Measurements from ENCODE around the gene UGT1A3.
"Not testable (repeated sequence)": the region's sequence is repeated elsewhere in the genome, so short reads cannot be mapped to it uniquely, and the experiment has no call there.

UGT1A3 gene

DNA sequence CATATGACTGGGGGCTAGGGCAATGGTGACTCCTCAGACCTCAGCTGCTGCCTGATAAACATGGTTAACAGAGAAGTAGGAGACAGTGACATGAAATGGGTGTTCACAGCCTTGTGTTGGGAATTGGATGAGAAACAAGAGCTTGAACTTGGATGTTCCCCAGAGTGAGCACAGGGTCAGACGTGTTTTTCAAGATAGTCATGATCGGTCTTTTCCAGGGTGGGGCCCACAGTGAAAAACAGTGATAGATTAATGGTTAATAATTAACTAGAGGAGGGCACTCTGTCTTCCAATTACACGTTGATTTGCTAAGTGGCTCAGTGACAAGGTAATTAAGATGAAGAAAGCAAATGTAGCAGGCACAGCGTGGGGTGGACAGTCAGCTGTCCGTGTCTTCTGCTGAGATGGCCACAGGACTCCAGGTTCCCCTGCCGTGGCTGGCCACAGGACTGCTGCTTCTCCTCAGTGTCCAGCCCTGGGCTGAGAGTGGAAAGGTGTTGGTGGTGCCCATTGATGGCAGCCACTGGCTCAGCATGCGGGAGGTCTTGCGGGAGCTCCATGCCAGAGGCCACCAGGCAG lies at the start of gene UGT1A3:
Gene UGT1A3, plus strand, starts transcription at position 320 of the 579 bp plus-strand sequence. Its CDS starts 85 bp downstream, at position 405.
- DNase-seq, result no peak

DNA sequence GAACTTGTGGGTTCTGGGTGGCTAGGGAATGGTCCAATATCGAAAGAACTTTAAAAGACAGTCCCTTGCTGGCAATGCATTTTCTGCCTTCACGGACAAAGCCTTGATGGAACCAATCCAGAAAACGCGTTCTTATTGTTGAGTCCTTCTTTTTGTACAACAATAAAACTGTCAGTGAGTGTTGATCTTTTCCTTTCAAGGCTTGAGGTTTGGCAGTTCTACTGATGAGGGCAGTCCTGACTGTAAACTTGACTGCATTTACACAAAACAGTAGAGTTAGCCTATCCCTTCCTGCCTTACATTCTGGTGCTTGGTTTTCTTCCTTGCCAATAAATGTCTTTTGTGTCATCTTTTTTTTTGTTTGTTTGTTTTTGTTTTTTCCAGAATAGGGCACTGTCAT lies 49.6 kb upstream of the UGT1A3 start:
- no peak for DNase-seq

DNA sequence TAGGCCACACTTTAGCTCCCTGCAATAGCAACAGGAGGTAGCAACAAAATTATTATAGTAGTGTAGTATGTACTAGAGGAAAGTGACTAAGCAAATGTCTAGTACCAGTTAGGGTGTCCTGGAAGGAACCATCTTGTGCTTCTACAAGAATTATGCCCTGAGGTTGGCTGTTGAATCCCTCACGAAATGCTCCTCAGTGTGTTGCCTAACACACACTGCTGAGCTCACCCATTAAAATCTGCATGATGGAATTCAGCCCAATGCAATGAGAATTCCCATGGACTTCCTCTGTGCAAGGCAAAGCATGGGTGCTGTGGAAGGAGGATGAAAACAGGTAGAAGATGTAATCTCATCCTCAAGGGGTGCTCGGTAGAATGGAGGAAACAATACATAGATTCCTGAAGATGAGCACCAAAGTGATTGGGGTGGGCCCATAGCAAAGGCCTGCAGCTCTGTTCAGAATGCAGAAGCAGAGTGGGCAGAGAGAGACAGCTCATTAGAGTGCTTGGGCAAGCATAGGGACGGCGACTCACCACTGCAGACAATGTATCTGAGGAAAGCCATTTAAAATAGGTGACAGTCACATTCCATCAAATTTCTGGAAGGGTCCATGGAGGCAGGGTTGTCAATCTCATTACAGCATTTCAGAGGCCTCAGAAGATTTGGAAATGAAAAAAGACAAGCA lies 48.3 kb upstream of the UGT1A3 start:
- DNase-seq, result no peak

GRCh38 chr2:233681521-233682099 lies 47.2 kb upstream of the UGT1A3 start, which contains the start of gene UGT1A7:
TSS of gene UGT1A7 (plus strand) at chr2:233681901. CDS start at chr2:233681938, 37 bp downstream.
- DNase-seq, result no peak

DNA sequence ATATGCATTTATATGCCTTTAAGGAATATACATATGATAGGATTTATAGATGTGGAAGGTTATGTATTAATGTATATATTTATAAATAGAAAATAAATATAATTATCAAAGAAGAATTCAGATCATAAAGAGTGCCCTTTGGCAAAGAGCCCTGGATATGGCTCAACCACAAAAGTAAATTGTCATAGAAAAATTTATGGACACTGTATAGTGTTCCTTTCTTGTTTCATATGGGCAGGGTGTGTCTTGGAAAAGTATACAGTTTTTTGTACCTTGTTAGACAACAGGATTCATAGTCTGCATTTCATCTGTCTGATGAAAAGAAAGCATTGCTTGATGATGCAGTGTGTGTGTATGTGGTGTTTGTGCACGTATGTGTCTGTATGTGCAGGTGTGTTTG lies 44.2 kb upstream of the UGT1A3 start:
- DNase-seq, result no peak

- DNase-seq, result no peak
Observed at GRCh38 chr2:233686928-233687327, 41.9 kb upstream of the UGT1A3 start.

DNA sequence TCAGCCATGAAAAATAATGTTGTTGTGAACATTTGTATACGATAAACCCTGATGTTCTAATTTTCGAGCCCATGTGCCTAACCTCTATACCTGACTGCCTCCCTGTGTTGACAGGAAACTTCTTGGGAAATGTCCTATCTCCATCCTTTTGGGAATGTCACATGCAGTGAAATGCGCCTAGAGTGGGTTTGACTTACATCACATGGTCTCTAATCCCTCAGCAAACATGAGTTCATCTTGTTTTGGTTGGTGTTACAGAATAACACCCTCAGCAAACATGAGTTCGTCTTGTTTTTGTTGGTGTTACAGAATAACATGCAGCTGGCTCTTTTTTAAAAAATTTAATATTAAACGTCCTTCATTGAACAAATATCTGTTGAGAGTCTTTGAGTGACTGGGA lies 40.5 kb upstream of the UGT1A3 start:
- DNase-seq, result no peak

- DNase-seq, result no peak
Observed at GRCh38 chr2:233689031-233689430, 39.8 kb upstream of the UGT1A3 start.

DNA sequence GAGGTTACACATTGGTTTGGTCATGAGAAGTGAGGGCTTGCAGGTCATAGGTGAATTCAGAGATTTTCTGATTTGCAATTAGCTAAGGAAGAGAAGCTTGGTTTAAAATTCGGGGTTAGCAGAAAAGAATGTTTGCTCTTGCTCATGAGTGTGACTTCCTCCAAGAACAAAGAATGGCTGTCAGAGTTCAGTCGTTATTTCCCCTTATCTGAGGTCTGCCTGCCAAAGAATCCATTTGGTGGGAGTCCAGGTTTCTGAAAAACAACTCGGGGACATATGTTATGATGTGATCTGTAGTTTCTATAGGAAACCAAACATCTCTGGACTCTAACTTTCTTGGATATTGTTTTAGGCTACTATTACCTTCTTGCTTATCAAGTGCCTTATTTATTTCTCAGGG lies 39.3 kb upstream of the UGT1A3 start:
- no peak for DNase-seq

- no peak for DNase-seq
Observed at GRCh38 chr2:233690444-233690843, 38.4 kb upstream of the UGT1A3 start.

- no peak for DNase-seq
Observed at GRCh38 chr2:233691443-233692433, 37.1 kb upstream of the UGT1A3 start.

- no peak for DNase-seq
Observed at GRCh38 chr2:233692648-233693047, 36.2 kb upstream of the UGT1A3 start, which contains the start of gene UGT1A6. TSS of gene UGT1A6 (plus strand) at chr2:233692890. CDS start at chr2:233693005, 115 bp downstream.

DNA sequence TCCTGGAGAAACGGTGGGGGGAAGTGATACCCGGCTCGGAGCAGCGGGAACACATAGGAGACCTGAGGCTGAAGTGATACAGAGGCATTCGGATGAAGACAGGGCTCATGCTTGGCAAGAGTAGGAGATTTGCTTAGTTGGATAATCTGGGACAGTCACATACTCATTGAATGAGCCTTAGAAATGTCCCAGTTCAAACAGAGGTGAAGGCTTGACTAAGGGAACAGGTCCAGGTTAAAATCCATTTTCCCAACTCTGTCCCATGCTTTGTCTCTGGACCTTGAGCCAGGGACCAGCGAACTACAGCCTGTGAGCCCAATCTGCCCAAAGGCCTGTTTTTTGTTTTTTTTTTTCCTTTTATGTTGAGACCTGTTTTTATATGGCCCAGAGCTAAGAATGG lies 34.9 kb upstream of the UGT1A3 start:
- no peak for DNase-seq

DNA sequence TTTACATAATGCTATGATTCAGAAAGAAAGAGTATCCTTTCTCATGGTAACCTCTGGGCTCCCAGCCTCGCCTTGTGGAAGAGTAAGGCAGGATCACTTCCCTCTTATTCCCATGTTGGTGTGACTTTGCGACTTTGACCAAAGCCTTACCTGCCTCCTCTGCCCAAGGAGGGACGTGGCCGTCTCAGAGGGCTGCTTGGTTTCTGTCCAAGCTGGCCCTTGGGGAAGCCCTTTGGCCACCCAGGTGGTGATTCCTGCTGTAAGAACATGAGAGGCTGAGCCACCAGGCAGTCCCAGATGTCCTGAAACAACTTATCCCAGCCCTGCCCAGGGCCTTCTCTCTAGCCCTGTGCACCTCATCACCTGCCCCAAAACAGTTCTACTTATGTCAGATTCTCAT lies 30.1 kb upstream of the UGT1A3 start:
- no peak for DNase-seq

- DNase-seq, result no peak
Observed at GRCh38 chr2:233699424-233700027, 29.3 kb upstream of the UGT1A3 start.

GRCh38 chr2:233700028-233700635 lies 28.7 kb upstream of the UGT1A3 start:
- DNase-seq, result peak; percentile 32

DNA sequence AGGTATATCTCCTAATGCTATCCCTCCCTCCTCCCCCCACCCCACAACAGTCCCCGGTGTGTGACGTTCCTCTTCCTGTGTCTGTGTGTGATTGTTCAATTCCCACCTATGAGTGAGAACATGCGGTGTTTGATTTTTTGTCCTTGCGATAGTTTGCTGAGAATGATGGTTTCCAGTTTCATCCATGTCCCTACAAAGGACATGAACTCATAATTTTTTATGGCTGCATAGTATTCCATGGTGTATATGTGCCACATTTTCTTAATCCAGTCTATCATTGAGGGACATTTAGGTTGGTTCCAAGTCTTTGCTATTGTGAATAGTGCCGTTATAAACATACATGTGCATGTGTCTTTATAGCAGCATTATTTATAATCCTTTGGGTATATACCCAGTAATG lies 28.0 kb upstream of the UGT1A3 start:
- DNase-seq, result not testable (repeated sequence)

DNA sequence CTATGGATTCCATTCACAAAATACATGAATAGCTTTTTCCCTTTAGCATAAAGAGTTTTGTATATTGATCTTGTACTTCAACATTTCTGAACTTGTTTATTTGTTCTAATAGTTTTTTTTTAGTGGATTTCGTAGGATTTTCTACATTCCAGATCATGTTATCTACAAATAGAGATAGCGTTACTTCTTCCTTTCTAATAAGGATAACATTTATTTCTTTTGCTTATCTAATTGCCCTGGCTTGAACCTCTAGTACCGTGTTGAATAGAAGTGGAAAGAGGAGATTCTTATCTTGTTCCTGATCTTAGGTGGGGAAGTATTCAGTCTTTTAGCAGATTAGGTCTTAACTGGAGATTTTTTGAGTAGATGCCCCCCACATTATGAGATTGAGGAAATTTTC lies 26.6 kb upstream of the UGT1A3 start:
- DNase-seq, result no peak

DNA sequence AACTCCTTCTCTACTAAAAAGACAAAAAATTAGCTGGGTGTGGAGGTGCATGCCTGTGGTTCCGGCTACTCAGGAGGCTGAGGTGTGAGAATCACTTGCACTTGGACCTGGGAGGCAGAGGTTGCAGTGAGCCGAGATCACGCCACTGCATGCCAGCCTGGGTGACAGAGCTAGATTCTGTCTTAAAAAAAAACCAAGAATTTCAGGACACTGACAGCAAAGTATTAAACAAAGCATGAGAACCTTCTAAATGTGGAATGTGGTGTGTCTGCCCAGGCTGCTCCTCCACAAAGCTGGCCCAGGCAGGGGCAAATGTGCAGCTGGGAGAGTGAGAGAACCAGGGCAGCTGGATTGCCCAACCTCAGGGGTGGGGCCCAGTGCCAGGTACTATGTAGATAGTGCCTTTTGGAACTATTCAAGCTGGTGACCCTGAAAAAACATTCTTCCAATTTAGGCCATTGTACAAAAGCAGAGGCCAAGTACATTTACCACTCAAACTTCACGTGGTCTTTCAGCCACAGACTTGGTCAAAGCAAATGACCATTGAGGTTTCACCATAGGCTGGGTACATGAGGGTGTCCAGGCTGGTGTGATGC lies 22.8 kb upstream of the UGT1A3 start:
- no peak for DNase-seq

- no peak for DNase-seq
Observed at GRCh38 chr2:233706720-233707119, 22.1 kb upstream of the UGT1A3 start.

DNA sequence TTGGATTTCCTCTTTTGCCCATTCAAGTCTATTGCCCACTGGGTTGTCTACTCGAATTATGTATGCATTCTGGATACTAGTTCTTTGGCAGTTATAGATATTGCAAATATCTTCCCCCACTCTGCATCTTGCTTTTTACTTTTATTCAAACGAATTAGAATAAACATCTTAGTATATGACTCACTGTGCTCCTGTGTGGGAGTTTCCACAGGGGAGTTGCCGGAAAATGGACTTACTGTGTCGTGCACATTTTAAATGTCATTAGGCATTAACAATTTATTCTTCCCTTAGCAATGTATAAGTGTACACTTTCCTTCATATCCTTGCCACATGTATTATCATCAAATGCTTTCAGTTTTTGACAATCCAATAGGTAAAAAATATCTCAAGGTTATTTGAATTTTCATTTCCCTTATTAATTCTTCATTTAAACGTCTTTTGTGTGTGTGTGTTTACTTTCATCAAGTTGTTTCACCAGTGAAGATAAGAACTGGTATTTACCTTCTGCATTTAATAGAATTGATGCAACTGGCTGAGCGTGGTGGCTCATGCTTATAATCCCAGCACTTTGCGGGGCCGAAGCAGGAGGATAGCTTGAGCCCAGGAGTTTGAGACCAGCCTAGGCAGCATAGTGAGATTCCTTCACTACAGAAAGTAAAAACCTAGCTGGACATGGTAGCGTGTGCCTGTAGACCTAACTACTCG lies 20.8 kb upstream of the UGT1A3 start:
- DNase-seq, result no peak

Measured in DMS79 (cell line).